Measurements from ENCODE around the gene KCTD4.

Gene KCTD4

DNA sequence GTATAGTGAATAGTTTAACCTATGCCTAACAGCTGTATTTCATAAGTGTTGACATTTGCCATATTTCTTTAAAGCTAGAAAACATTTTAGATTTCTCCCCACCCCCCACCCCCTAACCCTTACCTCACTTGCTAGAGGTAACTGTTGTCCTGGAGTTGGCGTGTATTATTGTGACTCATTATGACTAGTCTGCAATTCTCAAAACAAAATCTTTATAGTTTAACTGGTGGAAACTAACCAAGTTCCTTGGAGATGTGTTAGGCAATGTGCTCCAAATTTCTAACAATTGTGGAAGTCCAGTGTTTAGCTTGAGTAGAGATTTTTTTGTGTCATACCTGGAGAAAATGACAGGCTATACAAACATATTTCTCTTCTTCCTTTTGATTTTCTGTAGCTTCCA lies 38.0 kb downstream of the KCTD4 start:
- DNase-seq = no peak
- H3K4me1 ChIP-seq (ENCODE audit: control insufficient read depth, insufficient read depth, low read length, poor library complexity, severe bottlenecking) = no peaks in the 10 kb centered on the region
- H3K36me3 ChIP-seq (ENCODE audit: control insufficient read depth, insufficient read depth, low read length) = no peaks in the 10 kb centered on the region
- H3K27ac ChIP-seq (ENCODE audit: insufficient read depth, low read length, poor library complexity, severe bottlenecking) = no peak overlapping the region
- H3K27me3 ChIP-seq (replicated peaks; ENCODE audit: control insufficient read depth, insufficient read depth, low read length, poor library complexity, severe bottlenecking) = no peaks in the 10 kb centered on the region
- no peak overlapping the region for H3K4me3 ChIP-seq (ENCODE audit: insufficient read depth, low read depth, low read length, poor library complexity, severe bottlenecking)
- H3K9me3 ChIP-seq (ENCODE audit: control insufficient read depth, low read length) = no peaks in the 10 kb centered on the region

DNA sequence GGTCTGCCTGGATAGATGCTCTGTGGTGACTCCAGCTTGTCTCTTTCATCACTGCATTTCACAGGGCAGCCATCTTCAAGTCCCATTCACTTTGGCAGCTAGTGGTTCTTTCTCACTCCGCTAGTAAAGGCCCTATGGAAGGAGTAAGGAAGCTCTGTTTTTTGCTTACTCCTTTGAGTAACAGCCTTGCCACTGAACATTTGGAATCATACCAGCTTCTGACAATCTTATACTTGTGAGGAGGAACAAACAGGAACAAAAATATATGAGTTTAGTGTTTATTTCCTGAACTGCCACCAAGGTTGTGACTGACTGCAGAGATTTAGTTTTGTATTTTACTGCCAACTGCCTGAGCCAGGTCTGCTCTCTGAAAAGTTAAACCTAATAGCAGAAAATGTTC lies 38.7 kb downstream of the KCTD4 start:
- no peak for DNase-seq

DNA sequence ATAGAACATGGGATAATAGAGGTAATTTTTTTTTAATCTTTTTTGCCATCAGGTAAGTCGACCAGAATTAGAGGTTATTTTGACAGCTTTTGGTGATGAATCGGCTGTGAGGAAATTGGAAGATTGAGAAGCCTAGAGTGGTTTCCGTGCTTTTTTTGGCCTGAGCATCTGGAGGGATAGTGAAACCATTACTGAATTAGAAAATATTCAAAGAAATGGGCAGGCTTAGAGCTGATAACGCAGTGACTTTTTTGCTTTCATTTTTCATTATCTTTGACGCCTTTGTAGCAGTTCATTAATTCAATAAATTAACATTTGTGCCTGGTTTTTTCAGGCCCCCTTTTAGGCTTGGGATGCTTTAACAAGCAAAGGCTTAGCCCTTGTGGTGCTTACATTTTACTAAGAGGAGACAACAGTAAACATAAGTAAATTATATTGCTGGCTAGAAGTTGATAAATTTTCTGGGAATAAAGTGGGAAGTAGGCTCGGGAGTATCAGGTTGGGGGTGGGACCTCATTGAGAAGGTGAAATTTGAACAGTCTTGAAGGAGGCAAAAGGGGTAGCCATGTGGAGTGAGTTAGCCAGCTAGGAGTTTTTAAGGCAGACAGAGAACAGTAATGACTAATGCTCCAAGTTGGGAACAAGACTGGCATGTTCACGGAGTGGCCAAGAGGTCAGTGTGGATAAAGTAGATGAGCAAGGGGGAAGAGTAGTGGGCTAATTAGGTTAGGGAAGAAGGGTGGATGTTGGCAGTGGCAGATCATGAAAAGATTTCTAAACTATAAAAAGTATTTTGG lies 44.1 kb downstream of the KCTD4 start:
- Histone ChIP-seq H3K4me1 (ENCODE audit: control insufficient read depth, insufficient read depth, low read length, poor library complexity, severe bottlenecking) (no peaks in the 10 kb centered on the region), H3K27ac (ENCODE audit: insufficient read depth, low read length, poor library complexity, severe bottlenecking) (no peak overlapping the region), H3K27me3 (replicated peaks; ENCODE audit: control insufficient read depth, insufficient read depth, low read length, poor library complexity, severe bottlenecking) (no peaks in the 10 kb centered on the region), H3K9me3 (ENCODE audit: control insufficient read depth, low read length) (no peaks in the 10 kb centered on the region), H3K36me3 (ENCODE audit: control insufficient read depth, insufficient read depth, low read length) (peaks cover 3% of the 10 kb centered on the region), H3K4me3 (ENCODE audit: insufficient read depth, low read depth, low read length, poor library complexity, severe bottlenecking) (no peak overlapping the region)
- DNase-seq = no peak

More for the DNA sequence above, 38.7 kb downstream of the KCTD4 start:
- Histone ChIP-seq H3K9me3 (ENCODE audit: control insufficient read depth, low read length) (no peaks in the 10 kb centered on the region), H3K27ac (ENCODE audit: insufficient read depth, low read length, poor library complexity, severe bottlenecking) (no peak overlapping the region), H3K27me3 (replicated peaks; ENCODE audit: control insufficient read depth, insufficient read depth, low read length, poor library complexity, severe bottlenecking) (no peaks in the 10 kb centered on the region), H3K4me1 (ENCODE audit: control insufficient read depth, insufficient read depth, low read length, poor library complexity, severe bottlenecking) (no peaks in the 10 kb centered on the region), H3K4me3 (ENCODE audit: insufficient read depth, low read depth, low read length, poor library complexity, severe bottlenecking) (no peak overlapping the region), H3K36me3 (ENCODE audit: control insufficient read depth, insufficient read depth, low read length) (no peaks in the 10 kb centered on the region)

DNA sequence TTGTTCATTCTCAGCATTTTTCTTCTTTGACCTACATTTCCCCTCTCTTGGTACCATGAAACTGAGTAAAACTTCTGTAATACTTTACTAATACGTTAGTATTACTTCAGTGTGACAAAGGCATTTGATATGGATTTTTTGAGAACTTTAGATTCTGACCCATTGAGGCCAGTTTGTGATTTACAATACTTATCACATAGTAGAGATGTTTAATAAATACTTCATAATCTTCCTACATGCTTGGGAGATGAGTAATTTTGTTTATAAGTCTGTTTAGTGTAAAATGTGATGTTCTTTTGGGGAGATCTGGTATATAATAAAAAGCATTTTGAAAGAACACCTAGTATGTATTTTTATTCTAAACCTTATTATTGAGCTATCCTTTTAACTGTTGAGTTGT lies 50.9 kb downstream of the KCTD4 start:
- no peak for DNase-seq
- Histone ChIP-seq H3K4me3 (ENCODE audit: insufficient read depth, low read depth, low read length, poor library complexity, severe bottlenecking) (no peak overlapping the region), H3K9me3 (ENCODE audit: control insufficient read depth, low read length) (no peaks in the 10 kb centered on the region), H3K36me3 (ENCODE audit: control insufficient read depth, insufficient read depth, low read length) (no peaks in the 10 kb centered on the region), H3K4me1 (ENCODE audit: control insufficient read depth, insufficient read depth, low read length, poor library complexity, severe bottlenecking) (no peaks in the 10 kb centered on the region), H3K27me3 (replicated peaks; ENCODE audit: control insufficient read depth, insufficient read depth, low read length, poor library complexity, severe bottlenecking) (no peaks in the 10 kb centered on the region), H3K27ac (ENCODE audit: insufficient read depth, low read length, poor library complexity, severe bottlenecking) (no peak overlapping the region)

DNA sequence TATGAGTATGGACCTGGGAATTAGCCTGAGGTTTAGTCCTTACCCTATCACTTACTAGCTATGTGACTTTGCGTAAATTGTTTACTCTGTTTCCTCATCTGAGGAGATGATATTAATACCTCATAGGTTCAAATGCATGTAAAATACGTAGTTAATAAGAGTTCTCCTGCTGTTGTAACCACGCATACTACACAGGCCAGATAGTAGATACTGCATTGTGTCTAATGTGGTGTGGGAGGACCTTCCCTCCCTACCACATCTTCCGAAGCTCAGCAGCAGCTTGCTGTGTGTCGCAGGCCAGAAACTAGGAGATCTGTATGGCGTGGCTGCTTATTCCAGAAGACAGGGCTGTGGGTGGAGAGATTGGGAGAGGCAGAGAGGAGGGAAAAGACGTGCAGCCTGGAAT lies 57.5 kb downstream of the KCTD4 start:
- Histone ChIP-seq H3K9me3 (ENCODE audit: control insufficient read depth, low read length) (no peaks in the 10 kb centered on the region), H3K4me1 (ENCODE audit: control insufficient read depth, insufficient read depth, low read length, poor library complexity, severe bottlenecking) (no peaks in the 10 kb centered on the region), H3K27ac (ENCODE audit: insufficient read depth, low read length, poor library complexity, severe bottlenecking) (no peak overlapping the region), H3K27me3 (replicated peaks; ENCODE audit: control insufficient read depth, insufficient read depth, low read length, poor library complexity, severe bottlenecking) (no peaks in the 10 kb centered on the region), H3K36me3 (ENCODE audit: control insufficient read depth, insufficient read depth, low read length) (peaks cover 13% of the 10 kb centered on the region), H3K4me3 (ENCODE audit: insufficient read depth, low read depth, low read length, poor library complexity, severe bottlenecking) (no peak overlapping the region)
- no peak for DNase-seq
